Lower leg skin (tissue), 4 donors: ENCODE measurements around the gene CHMP5. TPM values are rescaled to one million over a fixed set of nuclear protein-coding genes. Genes with fewer than 3 reads are reported as not detected.
A peak's percentile ranks its signal among the peaks of the same experiment; 100 is the strongest.

ENCODE experiments used
- DNase-seq, 2 donors: peaks; one replicate each; pipeline ENCODE4 v3.0.0-alpha.2; 2019; ENCODE audit warnings: low spot score in 2 of 2
- H3K4me3 ChIP-seq: fragments of 200-600 bp; sonication (generic); 2 replicates; pipeline ENCODE4 v1.5.1; 2017; ENCODE audit warnings: mild to moderate bottlenecking, low read depth; ENCODE audit not compliant: poor library complexity, severe bottlenecking
- CTCF ChIP-seq, 3 donors: fragments of 450-650 bp; IDR thresholded peaks; one replicate each; pipeline ENCODE4 v1.5.1; 2016; ENCODE audit warnings: antibody characterized with exemption in 3 of 3, mild to moderate bottlenecking in 3 of 3, moderate library complexity in 2 of 3
- POLR2A ChIP-seq, 2 donors: fragments of 450-650 bp; IDR thresholded peaks; one replicate each; pipeline ENCODE4 v1.6.1; 2016 to 2017; ENCODE audit warnings: antibody characterized with exemption in 2 of 2, mild to moderate bottlenecking in 1 of 2, moderate library complexity in 1 of 2
- WGBS, 2 donors: methylation state at CpG; one replicate each; pipeline ENCODE4 v1.1.5; 2018; 5-methylcytosine and 5-hydroxymethylcytosine counted together
- intact Hi-C: fragments of 100-400 bp; cut with DNase I; formaldehyde crosslinking; loops from one replicate; pipeline ENCODE4 v1.15.0; 2023; ENCODE audit warnings: low total_unique reads
- total RNA-seq, 4 donors: library from RNA; depleted of rRNA; stranded (reverse); fragments of >200 nt; gene quantifications; one replicate each; pipeline ENCODE4 v1.1.0, GENCODE V29; 2016

CHMP5 gene
- total RNA-seq, 4 donors from 2014 or later: 55.3 to 81.5 (median 65.6) TPM

- WGBS, 2 donors: 89 to 90% methylated on average over 2 of the region's 2 CpGs
These were observed 19.5 kb upstream of the CHMP5 start for GRCh38 chr9:33245341-33245740.

DNA sequence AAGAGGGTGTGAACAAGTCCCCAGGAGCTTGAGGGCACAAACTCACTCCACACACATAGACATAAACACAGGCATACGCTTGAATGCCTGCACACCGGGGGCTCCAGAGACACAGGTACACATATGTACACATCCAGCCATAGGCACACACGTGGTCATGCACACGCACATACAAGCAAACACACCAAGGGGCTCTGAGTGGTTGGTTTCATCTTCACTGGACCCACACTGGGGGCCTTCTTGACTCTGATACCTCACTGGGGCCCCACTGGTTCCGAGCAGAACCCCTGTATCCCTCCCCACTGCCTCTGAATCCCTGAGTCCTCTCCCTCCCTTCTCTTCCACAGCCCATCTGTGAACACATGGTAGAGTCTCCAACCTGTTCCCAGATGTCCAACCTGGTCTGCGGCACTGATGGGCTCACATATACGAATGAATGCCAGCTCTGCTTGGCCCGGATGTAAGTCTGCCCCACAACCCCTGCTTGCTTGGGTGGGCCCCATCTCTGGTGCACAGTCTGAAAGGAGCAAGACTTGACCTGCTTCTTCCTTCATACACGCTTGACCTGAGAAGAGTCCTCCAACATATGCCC lies 18.5 kb upstream of the CHMP5 start:
- intact Hi-C loops: no loop called here
- peak in 1 of 2 donors; percentile 80 for DNase-seq
- no peak overlapping the region for H3K4me3 ChIP-seq
- no peak for TF ChIP-seq POLR2A (IDR thresholded peaks at IDR 0.05)
- no peak for TF ChIP-seq CTCF (IDR thresholded peaks at IDR 0.05)
- WGBS, 2 donors: 89 to 95% methylated on average over 9 of the region's 9 CpGs

More at GRCh38 chr9:33245341-33245740, 19.5 kb upstream of the CHMP5 start:
- DNase-seq: peak in 1 of 2 donors; percentile 77
- TF ChIP-seq POLR2A (IDR thresholded peaks at IDR 0.05) (no peak), CTCF (IDR thresholded peaks at IDR 0.05) (no peak)
- intact Hi-C loops: no loop called here
- H3K4me3 ChIP-seq: no peak overlapping the region

- WGBS, 2 donors: 92 to 95% methylated on average over 3 of the region's 3 CpGs
- intact Hi-C loops: no loop called here
- no peak overlapping the region for H3K4me3 ChIP-seq
- DNase-seq: peak in 1 of 2 donors; percentile 72
- TF ChIP-seq CTCF (IDR thresholded peaks at IDR 0.05) (no peak), POLR2A (IDR thresholded peaks at IDR 0.05) (no peak)
These were observed 16.2 kb upstream of the CHMP5 start for GRCh38 chr9:33248606-33249005.

DNA sequence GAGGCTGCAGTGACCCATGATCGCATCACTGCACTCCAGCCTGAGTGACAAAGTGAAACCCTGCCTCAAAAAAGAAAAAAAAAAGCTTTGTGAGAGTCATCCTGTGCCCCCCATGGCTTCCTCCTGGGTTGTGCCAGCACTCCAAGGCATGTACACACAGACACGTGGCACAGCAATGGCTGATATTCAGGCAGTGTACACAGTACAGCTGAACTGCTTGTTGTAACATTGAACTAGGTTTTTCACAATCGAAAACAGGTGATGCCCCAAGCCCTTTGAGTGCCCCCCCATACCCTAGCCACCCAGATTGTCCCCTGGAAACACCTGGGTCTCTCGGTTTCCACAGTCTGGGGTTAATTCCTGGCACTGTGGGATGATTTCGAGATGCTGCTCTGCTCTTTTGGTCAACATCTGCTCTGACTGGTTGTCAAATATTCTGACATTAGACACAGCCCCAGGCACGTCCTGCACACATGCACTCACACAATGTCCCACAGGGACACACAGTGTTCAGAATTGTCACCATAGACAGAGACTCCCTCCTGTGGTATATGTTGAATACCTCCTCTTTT lies 15.7 kb upstream of the CHMP5 start:
- TF ChIP-seq CTCF (IDR thresholded peaks at IDR 0.05) (no peak), POLR2A (IDR thresholded peaks at IDR 0.05) (no peak)
- peak in 1 of 2 donors; percentile 53 for DNase-seq
- WGBS, 2 donors: 68 to 77% methylated on average over 6 of the region's 6 CpGs
- no peak overlapping the region for H3K4me3 ChIP-seq
- intact Hi-C loops: no loop called here

DNA sequence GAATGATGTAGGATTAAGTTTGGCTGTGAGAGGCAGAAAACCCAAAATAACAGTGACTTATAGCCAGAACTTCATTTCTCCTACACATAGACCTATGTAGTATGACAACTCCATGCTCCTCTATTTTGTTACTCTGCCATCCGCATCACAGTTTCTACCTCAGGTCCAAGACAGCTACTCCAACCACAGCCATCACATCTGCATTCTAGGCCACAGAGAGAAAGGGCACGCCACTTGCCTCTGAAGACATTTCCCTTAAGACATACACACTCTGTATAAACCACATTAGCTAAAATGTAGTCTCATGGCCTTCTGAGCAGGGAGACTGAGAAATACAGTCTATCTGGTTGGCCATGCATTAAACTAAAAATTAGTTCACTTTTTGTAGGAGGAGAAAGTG lies 14.9 kb upstream of the CHMP5 start:
- peak in 1 of 2 donors; percentile 25 for DNase-seq
- no peak overlapping the region for H3K4me3 ChIP-seq
- WGBS, 2 donors: 92 to 97% methylated on average over 2 of the region's 2 CpGs
- intact Hi-C loops: no loop called here
- TF ChIP-seq POLR2A (IDR thresholded peaks at IDR 0.05) (no peak), CTCF (IDR thresholded peaks at IDR 0.05) (no peak)
